NOMO-1 treated with DMSO at 0.1 percent for 48 hours (cell line): Measurements from ENCODE around the gene CRACR2A.

Experiments
- DNase-seq: peaks from one replicate; lab custom pipeline; 2025; ENCODE audit not compliant: unreplicated experiment; lab: John Stamatoyannopoulos, UW

CRACR2A gene

GRCh38 chr12:3598896-3599860 lies 153.7 kb downstream of the CRACR2A start:
- no peak for DNase-seq

DNA sequence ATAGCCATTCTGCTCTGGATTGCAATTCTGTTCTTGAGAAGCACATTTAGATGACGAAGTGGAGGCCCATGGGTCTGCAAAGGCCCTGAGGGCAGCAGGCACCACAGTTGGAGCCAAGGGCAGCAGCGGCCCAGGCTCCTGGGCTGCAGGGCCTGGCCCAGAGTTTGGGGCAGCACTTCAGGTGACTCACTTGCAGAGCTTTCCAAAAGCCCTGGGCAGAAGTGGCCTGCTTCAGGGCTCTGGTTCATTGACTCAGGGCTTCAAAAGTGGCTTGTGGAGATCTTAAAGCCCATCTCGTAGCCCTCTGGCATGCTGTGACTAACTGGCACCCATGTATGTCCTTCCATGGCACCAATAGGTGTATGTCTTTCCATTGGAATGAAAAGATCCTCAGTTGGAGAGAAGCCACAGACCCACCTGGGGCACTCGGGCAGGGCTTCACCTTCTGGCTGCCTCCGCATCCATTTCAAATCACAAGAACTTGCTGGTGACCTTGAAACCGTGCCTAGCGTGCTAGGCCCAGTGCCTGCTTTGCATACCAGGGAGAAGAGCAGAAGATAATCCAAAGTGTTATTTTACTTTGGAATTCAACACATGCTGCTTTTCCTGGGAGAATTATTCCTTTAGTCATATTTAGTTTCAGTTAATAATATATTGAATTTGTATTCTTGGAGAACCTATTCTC lies 155.2 kb downstream of the CRACR2A start:
- DNase-seq = no peak

GRCh38 chr12:3596703-3597415 lies 156.1 kb downstream of the CRACR2A start:
- no peak for DNase-seq

DNA sequence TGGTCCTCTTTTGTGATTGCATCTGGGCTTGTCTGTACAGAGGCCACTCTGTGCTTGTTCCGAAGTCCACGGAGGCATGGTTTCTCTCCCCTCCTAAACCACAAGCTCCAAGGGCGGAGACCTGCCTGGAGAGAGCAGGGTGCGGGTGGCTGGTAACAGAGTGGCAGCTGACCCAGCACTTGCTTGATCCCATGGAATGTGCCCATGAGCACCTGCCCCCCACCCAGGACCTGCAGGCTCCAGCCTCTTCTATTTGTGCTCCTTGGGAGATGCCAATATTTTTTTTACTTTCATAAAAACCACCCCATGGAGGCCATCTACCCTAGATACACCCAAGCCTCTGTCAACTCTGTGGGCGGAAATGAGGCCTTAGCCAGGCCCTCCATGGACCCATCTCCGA lies 157.2 kb downstream of the CRACR2A start:
- no peak for DNase-seq

DNA sequence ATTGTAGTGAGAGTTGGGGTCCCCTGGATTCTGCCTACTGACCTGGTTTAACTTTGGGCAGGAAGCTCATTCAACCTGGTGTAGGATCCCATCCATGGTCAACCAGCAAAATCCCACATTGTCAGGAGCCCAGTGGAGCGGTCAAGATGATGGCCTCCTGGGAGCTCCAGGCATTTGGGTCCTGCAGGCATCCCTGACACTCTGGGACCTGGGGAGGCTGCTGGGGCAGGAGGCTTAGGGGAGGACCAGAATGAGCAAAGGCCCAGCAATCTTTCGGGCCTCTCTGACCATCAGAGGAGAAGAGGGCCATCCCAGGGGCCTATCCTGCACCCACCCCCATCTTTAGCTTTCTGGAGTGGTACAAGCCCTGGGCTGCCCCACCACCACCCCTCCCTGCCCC lies 157.9 kb downstream of the CRACR2A start:
- DNase-seq = no peak

GRCh38 chr12:3593906-3594483 lies 158.9 kb downstream of the CRACR2A start:
- DNase-seq = no peak

DNA sequence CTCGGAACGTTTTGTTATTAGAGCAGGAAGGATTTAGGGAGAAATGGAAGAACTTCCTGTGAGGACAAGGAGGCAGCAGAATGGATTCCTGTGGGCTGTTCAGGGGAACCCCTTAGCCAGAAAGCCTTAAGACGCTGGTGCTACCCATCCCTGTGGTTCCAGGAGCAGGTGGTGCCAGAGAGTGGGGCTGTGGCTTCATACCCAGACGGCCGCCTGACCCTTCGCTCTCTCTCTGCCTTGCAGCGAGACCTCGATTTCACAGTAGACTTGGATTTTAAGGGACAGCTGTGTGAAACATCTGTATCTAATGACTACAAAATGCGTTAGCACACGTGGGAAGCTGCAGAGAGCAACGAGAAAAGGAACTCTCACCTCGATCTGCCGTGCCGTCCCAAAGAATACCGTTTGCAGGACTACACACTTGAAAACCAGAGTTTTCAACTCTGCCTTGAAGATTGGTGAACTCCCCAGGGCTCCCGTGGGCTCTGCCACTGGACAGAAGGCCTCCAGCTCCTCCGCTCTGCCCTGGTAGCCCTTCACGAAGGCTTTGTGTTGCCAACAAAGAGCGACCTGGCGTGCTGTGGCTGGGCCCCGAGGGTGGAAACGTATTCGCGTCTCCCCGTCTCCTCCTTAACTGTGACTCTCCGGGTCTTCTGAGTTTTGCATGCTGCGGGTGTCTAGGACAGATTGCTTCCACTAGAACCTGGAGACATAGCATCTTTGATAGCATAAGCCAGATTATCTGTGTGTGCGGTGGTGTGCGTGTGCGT lies 159.9 kb downstream of the CRACR2A start:
- DNase-seq = no peak

GRCh38 chr12:3589745-3590144 lies 163.2 kb downstream of the CRACR2A start:
- no peak for DNase-seq

DNA sequence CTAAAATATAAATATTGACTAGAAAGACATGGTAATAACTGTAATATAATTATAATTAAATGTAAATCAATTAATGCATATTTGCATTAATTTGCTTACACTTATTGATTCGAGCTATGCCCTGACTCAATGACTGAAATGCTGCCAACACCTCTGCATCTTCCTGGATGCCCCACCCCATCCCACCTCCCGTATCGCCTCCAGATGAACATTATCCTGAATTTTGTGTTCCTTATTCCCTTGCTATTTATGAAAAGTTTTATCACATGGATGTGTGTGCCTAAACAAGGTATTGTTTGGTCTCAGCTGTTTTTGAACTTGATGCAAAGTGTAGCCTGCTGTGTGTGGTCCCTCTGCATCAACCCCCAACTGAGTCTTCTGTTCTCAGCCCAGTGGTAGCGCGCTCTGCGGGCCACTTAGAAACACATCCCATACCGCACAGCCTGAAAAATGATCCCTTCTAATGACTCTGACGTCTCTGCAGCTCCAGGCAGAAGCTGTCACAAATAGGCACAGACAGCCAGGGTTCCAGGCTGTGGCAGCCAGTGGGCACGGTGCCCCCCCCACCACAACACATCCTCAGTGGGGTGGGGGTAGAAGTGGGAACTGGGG lies 165.4 kb downstream of the CRACR2A start:
- no peak for DNase-seq

- DNase-seq = no peak
These were observed 169.1 kb downstream of the CRACR2A start for GRCh38 chr12:3583656-3584334.

- no peak for DNase-seq
These were observed 172.7 kb downstream of the CRACR2A start for GRCh38 chr12:3580094-3580749.

GRCh38 chr12:3579446-3580093 lies 173.3 kb downstream of the CRACR2A start:
- DNase-seq = no peak

DNA sequence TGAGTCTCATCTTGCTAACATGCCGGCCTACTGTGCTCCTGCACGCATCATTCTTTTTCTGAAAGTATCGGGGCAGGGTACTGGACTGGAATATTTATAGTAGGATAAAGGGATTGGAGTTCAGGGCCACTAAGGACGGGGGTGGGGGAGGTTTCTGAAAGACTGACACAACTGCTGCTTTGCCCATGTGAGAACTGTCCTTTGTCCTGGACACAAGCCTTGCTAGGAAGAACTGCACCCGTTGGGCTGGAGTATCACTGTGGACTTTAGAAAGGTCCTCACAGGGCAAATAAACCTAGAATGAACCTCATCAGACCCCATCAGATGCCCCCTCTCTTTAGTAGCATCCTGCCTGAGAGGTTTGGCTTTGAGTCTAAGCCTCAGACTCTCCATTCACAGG lies 174.4 kb downstream of the CRACR2A start:
- no peak for DNase-seq

DNA sequence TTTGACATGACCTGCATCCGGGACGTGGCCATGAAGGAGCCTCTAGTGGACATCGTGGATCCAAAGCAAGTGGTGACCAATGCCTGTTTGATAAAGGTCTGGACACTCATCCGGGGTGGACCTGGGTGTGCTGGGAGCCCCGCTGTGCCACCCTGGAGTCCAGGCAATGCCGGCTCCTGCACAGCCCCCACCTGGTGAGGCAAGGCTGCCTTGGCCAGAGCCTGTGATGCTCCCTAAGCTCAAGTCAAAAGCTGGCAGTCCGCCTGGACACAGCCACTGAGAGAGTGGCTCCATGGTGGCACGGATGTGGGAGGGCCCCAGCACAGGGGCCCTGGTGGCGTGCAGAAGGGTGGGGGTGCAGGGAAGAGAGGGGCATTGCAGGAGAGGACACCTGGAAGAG lies 176.0 kb downstream of the CRACR2A start:
- DNase-seq = no peak

- DNase-seq = no peak
These were observed 177.9 kb downstream of the CRACR2A start for GRCh38 chr12:3574986-3575385.

DNA sequence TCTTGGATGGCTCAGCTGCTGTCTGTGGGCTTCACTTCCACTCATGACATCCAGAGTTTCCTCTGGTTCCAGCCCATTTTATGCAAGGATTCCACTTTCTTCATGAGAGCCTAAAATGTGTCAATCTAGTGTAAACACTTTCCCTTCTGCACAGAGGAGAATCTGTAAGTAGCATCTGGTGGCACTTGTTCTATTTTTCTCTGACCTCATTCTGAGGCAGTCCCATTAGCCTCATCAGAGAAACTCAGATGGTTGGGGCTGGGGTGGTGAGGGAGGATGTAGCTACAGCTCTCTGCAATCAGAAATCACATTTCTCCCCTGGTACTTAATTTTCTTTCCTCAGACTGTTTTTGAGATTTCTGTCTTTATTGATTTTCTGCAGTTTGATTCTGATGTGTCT lies 180.3 kb downstream of the CRACR2A start:
- no peak for DNase-seq

DNA sequence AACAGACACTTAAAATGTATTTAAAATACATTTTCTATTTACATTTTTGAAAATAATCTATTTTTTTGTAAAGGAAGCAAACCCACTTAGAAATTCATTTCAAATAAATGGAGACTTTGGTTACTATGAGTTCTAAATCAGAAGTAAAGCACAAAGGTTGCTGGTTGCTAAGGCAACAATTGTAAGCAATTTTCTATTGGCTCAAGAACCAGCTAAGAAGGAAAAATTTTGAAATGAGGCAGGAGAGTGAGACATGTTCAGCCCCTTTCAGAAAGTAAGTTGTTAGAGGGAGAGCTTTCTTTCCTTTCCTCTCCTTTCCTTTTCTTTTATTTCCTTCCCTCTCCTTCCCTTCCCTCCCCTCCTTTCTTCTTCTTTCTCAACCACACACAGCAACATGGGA lies 181.2 kb downstream of the CRACR2A start:
- DNase-seq = no peak

DNA sequence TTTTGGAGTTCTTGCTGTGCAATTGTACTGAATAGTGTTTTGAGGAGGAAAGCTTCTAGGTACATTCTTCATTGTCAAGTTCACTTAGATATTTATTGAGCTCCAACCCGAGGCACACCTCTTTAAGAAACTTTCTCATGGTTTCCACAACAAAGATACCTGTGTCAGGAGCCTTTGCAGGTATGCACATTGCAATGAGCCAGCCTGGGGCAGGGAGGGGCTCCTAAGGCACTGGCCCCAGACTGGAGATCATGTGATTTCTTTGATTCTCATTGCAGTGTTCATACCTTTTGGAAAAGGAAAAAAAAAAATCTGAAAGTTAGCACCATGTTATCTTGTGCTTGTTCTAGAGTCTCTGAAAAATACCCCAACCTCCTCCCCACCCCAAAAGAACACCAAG lies 181.6 kb downstream of the CRACR2A start:
- DNase-seq = no peak

DNA sequence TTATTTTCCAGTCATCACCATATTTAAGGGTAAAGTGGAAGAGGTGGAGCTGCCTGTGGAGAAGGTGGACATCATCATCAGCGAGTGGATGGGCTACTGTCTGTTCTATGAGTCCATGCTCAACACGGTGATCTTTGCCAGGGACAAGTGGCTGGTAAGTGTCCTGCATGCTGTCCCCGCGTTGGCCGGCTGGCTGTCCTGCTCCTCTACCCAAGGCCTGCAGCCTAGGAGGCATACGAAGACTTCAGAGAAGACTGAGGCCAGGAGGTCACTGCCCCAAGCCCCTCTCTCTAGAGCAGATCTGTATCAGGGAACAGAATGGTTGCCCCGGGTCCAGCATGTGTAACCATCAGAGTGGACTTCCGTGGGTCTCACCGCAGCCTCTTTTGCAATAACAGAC lies 184.2 kb downstream of the CRACR2A start:
- no peak for DNase-seq
